ENCODE data around the gene YBX2.
"Not testable (repeated sequence)": the region's sequence is repeated elsewhere in the genome, so short reads cannot be mapped to it uniquely, and the experiment has no call there.

DNA sequence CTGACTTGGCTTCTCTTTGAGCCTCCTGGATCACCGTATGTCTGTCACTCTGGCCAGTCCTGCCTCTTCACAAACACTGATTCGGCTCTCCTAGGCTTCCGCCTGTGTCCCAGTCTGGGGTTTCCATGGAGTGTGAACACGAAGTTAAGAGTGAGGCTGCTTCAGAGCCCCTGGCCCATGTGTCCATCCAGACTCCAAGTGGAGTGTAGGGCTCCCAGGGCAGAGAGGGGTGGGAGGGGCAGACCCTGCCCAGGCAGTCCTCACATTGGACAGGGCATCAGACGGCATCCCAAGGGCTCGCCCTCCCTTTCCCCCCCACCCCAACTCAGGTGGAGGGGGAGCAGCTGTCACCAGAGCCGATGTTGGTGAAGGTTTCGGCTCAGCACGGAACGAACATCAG lies 50.6 kb downstream of the YBX2 start:
- TF ChIP-seq, protein P1, sequence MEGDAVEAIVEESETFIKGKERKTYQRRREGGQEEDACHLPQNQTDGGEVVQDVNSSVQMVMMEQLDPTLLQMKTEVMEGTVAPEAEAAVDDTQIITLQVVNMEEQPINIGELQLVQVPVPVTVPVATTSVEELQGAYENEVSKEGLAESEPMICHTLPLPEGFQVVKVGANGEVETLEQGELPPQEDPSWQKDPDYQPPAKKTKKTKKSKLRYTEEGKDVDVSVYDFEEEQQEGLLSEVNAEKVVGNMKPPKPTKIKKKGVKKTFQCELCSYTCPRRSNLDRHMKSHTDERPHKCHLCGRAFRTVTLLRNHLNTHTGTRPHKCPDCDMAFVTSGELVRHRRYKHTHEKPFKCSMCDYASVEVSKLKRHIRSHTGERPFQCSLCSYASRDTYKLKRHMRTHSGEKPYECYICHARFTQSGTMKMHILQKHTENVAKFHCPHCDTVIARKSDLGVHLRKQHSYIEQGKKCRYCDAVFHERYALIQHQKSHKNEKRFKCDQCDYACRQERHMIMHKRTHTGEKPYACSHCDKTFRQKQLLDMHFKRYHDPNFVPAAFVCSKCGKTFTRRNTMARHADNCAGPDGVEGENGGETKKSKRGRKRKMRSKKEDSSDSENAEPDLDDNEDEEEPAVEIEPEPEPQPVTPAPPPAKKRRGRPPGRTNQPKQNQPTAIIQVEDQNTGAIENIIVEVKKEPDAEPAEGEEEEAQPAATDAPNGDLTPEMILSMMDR (IDR thresholded peaks at IDR 0.05), result not testable (repeated sequence)
- TF ChIP-seq EZH2 (IDR thresholded peaks at IDR 0.05; ENCODE audit: borderline replicate concordance, insufficient read depth, low read depth, low read length, poor library complexity, severe bottlenecking), result not testable (repeated sequence)

All from B cell (primary cell).